ENCODE results near the gene SLFNL1.

SLFNL1 gene

DNA sequence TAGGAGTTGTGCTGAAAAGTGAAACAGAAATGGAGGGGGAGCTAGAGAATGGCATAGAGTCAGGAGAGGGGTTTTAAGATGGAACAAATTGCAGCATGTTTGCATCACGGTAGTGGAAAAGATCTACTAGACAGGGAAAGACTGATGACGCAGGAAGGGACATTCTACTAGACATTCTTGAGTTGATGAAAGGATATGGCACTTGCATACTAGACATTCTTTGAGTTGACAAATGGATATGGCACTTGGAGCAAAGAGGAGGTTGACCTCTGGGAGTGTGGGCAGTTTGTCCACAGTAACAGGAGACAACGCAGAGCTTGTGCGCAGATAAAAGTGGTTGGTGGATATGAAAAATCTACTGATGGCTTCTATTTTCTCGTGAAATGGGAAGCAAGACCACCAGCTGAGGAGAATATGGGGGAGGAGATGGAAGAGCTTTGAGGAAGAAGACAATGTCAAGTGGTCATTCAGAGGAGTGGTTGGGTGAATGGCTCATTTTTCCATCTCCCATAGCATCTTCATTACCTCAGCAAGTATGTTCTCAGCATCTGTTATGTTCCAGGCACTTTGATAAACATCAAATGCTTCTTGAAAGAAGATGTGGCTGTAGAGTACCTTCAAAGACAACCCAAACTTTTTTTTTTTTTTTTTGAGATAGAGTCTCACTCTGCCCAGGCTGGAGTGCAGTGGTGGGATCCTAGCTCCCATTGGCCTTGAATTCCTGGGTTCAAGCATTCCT, 44.4 kb downstream of the SLFNL1 start:
- in situ Hi-C loops (cut with MboI; ENCODE audit: low pct_unique_long_range_greater_than_20kb, low sequenced_read_pairs): no loop called here
- no peak for DNase-seq

DNA sequence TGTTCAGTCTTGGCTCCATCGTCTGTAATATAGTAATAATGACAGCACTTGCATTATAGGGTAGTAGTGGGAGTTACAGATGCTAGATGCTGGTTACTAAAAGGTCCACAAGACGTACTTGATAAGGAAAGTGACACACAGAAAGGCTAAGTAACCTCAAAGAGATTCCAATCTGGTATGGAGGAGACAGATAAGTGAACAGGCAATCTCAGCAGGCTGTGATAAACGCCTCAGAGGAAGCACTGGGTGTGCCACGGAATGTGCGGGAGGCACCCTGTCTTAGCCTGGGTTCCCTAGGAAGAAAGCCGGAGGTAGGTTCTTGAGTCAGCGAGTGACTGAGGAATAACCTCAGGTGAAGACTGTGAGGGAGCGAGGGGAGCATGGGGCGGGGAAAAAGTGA, 46.6 kb downstream of the SLFNL1 start:
- peak; percentile 24 for DNase-seq
- in situ Hi-C loops (cut with MboI; ENCODE audit: low pct_unique_long_range_greater_than_20kb, low sequenced_read_pairs): no loop called here

DNA sequence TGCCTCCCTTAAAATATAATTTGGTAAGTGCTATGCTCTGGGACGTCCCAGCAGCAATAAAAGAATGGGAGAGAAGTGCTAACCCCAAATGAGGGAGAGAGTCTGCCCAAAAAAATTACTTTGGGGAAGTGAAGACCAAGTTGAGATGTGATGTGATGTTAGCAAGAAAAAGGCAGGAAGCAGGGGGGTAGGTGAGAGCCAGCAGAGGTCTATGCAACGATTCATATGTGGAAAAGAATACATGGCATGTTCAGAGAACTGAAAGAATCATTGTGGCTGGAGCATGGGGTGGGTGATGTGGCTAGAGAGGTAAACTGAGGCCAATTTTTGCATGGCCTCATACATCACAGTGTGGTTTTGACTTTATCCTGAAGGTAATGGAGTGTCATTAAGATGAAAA, 47.6 kb downstream of the SLFNL1 start:
- peak; percentile 31 for DNase-seq

DNA sequence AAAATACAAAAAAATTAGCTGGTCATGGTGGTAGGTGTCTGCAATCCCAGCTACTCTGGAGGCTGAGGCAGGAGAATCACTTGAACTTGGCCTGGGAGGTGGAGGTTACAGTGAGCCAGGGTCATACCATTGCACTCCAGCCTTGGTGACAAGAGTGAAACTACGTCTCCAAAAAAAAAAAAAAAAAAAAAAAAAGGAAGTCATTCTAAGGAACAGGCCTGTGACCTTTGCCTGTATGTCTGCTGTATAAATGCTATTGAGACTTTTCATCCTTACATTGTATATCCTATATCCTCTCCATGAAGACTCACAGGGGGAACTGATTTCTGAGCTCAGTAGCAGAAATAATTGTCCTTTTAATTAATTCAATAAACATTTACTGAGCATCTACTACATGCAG, 49.6 kb downstream of the SLFNL1 start:
- in situ Hi-C loops (cut with MboI; ENCODE audit: low pct_unique_long_range_greater_than_20kb, low sequenced_read_pairs): no loop called here

More for the DNA sequence above, 47.6 kb downstream of the SLFNL1 start:
- in situ Hi-C loops (cut with MboI; ENCODE audit: low pct_unique_long_range_greater_than_20kb, low sequenced_read_pairs): no loop called here

DNA sequence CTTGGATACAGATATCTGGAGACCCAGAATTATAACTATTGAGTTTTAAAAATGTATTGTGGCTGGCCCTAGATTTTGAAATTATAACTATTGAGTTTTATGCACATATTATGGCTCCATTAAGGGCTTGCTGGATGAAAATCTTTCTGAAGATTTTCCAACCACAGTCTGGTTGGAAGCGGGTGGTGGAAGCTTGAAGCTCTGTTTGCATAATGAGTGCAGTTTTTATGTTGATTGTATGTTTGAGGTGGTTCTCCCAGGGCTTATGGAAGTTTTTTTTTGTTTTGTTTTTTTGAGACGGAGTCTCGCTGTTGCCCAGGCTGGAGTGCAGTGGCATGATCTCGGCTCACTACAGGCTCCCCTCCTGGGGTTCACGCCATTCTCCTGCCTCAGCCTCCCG, 52.1 kb downstream of the SLFNL1 start:
- no peak for DNase-seq
- in situ Hi-C loops (cut with MboI; ENCODE audit: low pct_unique_long_range_greater_than_20kb, low sequenced_read_pairs): no loop called here

More for the DNA sequence above, 49.6 kb downstream of the SLFNL1 start:
- peak; percentile 50 for DNase-seq

GRCh38 chr1:40966417-40966816, 55.1 kb downstream of the SLFNL1 start:
- DNase-seq: no peak
- in situ Hi-C loops (cut with MboI; ENCODE audit: low pct_unique_long_range_greater_than_20kb, low sequenced_read_pairs): no loop called here
